Activated naive CD4-positive, alpha-beta T cell treated with anti-CD3 and anti-CD28 coated beads for 36 hours (primary cell): ENCODE data around the gene AMOTL1. TPM values are rescaled to one million over a fixed set of nuclear protein-coding genes. Genes with fewer than 3 reads are reported as not detected.
"Not testable (repeated sequence)": the region's sequence is repeated elsewhere in the genome, so short reads cannot be mapped to it uniquely, and the experiment has no call there.

Source experiments
- CTCF ChIA-PET: fragments of 350-600 bp; sonication (Branson Sonifier 250); formaldehyde crosslinking; loops from one replicate; lab custom pipeline; 2021; ENCODE audit warnings: antibody characterized with exemption; lab: Charles Lee
- DNase-seq: peaks from one replicate; pipeline ENCODE4 v3.0.0-alpha.2; 2020
- H3K27ac Mint-ChIP-seq: one replicate; pipeline ENCODE4 v1.8.0; 2021; ENCODE audit warnings: mild to moderate bottlenecking, mixed read lengths
- H3K27me3 Mint-ChIP-seq: one replicate; pipeline ENCODE4 v1.8.0; 2021; ENCODE audit warnings: low read depth, mixed read lengths
- H3K36me3 Mint-ChIP-seq: one replicate; pipeline ENCODE4 v1.8.0; 2021; ENCODE audit warnings: low read depth, mixed read lengths
- H3K4me1 Mint-ChIP-seq: one replicate; pipeline ENCODE4 v1.8.0; 2021; ENCODE audit warnings: low read depth, mixed read lengths
- H3K4me3 Mint-ChIP-seq: one replicate; pipeline ENCODE4 v1.8.0; 2021; ENCODE audit warnings: mild to moderate bottlenecking, moderate library complexity, mixed read lengths
- H3K9me3 Mint-ChIP-seq: one replicate; pipeline ENCODE4 v1.8.0; 2021; ENCODE audit warnings: mixed read lengths
- intact Hi-C: fragments of 100-400 bp; cut with micrococcal nuclease; formaldehyde crosslinking; loops from one replicate; pipeline ENCODE4 v1.15.1; 2023
- total RNA-seq, 2 experiments: library from RNA; stranded (reverse); gene quantifications; one replicate each; pipeline ENCODE4 v1.2.3, GENCODE V29; 2021

AMOTL1 gene
- total RNA-seq, 2 experiments from 2014 or later = 0.43 to 1.0 TPM

- CTCF ChIA-PET = interaction anchor here (2.1 kb wide), 1 partner anchor 12 kb away, joined by 5 read pairs; no protein-coding TSS in a partner anchor
- Mint-ChIP-seq H3K4me1 (no peaks in the 10 kb centered on the region), H3K9me3 (no peaks in the 10 kb centered on the region), H3K27ac (no peak overlapping the region), H3K4me3 (no peak overlapping the region), H3K36me3 (no peaks in the 10 kb centered on the region), H3K27me3 (peaks cover 1% of the 10 kb centered on the region)
- no peak for DNase-seq
- intact Hi-C loops = no loop called here
These were observed 22.6 kb downstream of the AMOTL1 start for GRCh38 chr11:94790661-94791180.

DNA sequence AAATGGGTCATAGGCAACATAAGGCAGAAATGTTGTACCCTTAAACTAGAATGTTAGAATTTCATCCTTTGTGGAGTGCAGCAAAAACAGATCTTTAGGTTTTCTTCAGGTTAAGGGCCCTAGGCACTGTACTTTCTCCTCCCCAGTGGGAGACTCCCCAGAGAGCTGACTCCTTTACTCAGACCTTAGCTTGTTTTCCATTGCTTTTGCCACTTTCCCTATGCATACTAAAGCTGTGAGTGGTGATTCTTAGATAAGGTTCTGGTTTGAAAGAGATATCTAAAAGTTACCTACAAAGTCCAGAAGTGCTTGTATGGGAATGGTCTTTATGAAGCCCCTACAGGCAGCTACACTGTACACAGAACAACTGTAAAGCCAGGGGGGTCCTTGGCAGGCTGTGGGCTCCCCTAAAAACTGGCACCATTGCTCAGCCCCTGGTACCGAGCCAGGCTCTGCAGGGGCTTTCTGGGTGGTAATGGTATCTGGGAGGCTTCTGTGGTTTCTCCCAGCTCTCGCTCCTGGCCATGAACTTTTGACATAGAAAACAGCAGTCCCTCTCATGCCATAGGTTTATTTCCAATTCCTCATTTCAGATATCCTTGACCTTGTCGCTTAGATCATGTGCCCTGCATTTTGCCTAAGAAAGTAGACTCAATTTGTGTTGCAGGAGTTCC lies 23.2 kb downstream of the AMOTL1 start:
- H3K4me3 Mint-ChIP-seq = no peak overlapping the region
- no peak overlapping the region for H3K27ac Mint-ChIP-seq
- no peaks in the 10 kb centered on the region for H3K9me3 Mint-ChIP-seq
- intact Hi-C loops = no loop called here
- H3K27me3 Mint-ChIP-seq = peaks cover 1% of the 10 kb centered on the region
- no peaks in the 10 kb centered on the region for H3K4me1 Mint-ChIP-seq
- CTCF ChIA-PET = interaction anchor here (2.1 kb wide), 1 partner anchor 11 kb away, joined by 5 read pairs; no protein-coding TSS in a partner anchor
- no peaks in the 10 kb centered on the region for H3K36me3 Mint-ChIP-seq
- DNase-seq = no peak

GRCh38 chr11:94791942-94792341 lies 23.8 kb downstream of the AMOTL1 start:
- intact Hi-C loops, H3K27ac Mint-ChIP-seq, H3K9me3 Mint-ChIP-seq, H3K4me1 Mint-ChIP-seq, H3K36me3 Mint-ChIP-seq, H3K27me3 Mint-ChIP-seq, H3K4me3 Mint-ChIP-seq, DNase-seq, CTCF ChIA-PET: not testable (repeated sequence)

DNA sequence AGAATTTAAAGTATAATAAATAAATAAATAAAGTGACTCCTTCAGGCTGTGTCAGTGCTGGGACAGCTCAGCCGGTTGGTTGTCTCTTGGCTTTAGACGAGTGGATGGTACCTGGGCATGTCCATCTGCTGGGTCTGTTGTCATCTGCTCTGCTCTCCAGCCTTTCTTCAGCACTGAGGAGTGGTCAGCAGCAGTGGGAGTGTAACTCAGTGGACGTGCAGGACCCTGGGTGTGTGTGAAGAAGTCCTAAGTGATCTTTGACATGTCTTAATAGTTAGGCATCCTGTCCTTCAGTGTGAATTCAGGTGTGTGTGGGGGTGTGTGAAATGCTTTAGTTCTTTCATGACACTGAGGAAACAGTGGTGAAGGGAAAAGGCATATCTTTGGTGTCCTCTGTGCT lies 24.3 kb downstream of the AMOTL1 start:
- H3K27ac Mint-ChIP-seq = no peak overlapping the region
- H3K36me3 Mint-ChIP-seq = no peaks in the 10 kb centered on the region
- CTCF ChIA-PET = no interaction called here
- H3K4me3 Mint-ChIP-seq = no peak overlapping the region
- peaks cover 1% of the 10 kb centered on the region for H3K27me3 Mint-ChIP-seq
- DNase-seq = no peak
- no peaks in the 10 kb centered on the region for H3K9me3 Mint-ChIP-seq
- intact Hi-C loops = no loop called here
- H3K4me1 Mint-ChIP-seq = no peaks in the 10 kb centered on the region

GRCh38 chr11:94793002-94793401 lies 24.8 kb downstream of the AMOTL1 start:
- Mint-ChIP-seq H3K4me3 (no peak overlapping the region), H3K4me1 (no peaks in the 10 kb centered on the region), H3K27ac (no peak overlapping the region), H3K27me3 (peaks cover 1% of the 10 kb centered on the region), H3K9me3 (no peaks in the 10 kb centered on the region), H3K36me3 (no peaks in the 10 kb centered on the region)
- intact Hi-C loops = no loop called here
- CTCF ChIA-PET = no interaction called here
- no peak for DNase-seq

GRCh38 chr11:94793822-94794221 lies 25.7 kb downstream of the AMOTL1 start:
- H3K4me3 Mint-ChIP-seq = no peak overlapping the region
- CTCF ChIA-PET = no interaction called here

GRCh38 chr11:94794287-94795168 lies 26.4 kb downstream of the AMOTL1 start:
- Mint-ChIP-seq H3K9me3 (no peaks in the 10 kb centered on the region), H3K4me3 (no peak overlapping the region), H3K36me3 (no peaks in the 10 kb centered on the region), H3K4me1 (no peaks in the 10 kb centered on the region), H3K27me3 (peaks cover 1% of the 10 kb centered on the region), H3K27ac (no peak overlapping the region)
- no peak for DNase-seq
- intact Hi-C loops = no loop called here
- CTCF ChIA-PET = interaction anchor here (1.4 kb wide), 1 partner anchor 8 kb away, joined by 5 read pairs; no protein-coding TSS in a partner anchor

More at GRCh38 chr11:94793822-94794221, 25.7 kb downstream of the AMOTL1 start:
- H3K27me3 Mint-ChIP-seq = peaks cover 1% of the 10 kb centered on the region
- no peaks in the 10 kb centered on the region for H3K9me3 Mint-ChIP-seq
- intact Hi-C loops = no loop called here
- no peak overlapping the region for H3K27ac Mint-ChIP-seq
- DNase-seq = no peak
- H3K36me3 Mint-ChIP-seq = no peaks in the 10 kb centered on the region
- no peaks in the 10 kb centered on the region for H3K4me1 Mint-ChIP-seq

DNA sequence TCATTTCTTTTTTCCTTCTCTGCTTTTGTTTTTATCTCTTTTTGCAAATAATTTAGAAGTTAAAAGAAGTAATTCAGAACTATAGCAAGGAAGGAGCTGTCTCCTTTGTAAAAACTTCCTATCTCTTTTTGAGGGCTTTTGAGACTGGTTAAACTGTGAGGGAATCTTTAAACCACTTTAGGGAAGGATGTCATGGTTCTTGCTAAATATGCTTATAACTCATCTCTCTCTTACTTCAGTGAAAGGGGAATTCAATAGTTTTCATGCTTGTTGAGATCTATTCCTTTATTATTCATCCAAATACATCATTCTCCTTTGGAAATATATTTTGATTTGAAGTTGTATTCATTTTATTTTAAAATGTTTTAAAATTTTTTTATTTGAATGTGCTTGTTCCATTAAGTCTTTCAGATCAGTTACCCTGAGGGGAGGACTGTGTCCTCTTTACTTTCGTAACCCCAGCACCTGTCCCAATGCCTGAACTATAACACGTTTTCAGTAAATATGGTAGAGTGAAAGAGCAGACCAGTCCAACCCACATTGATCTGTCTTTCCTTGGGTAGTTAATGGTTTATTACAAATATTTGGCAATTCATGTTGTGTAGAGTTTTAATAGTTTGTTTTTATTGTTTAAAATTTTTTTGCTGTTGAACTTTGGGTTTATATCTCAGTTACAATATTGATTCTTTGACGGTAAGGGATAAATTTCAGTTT lies 27.5 kb downstream of the AMOTL1 start:
- H3K9me3 Mint-ChIP-seq = no peaks in the 10 kb centered on the region
- peaks cover 1% of the 10 kb centered on the region for H3K27me3 Mint-ChIP-seq
- CTCF ChIA-PET = interaction anchor here (1.4 kb wide), 1 partner anchor 9 kb away, joined by 5 read pairs; no protein-coding TSS in a partner anchor
- intact Hi-C loops = no loop called here
- no peak for DNase-seq
- no peaks in the 10 kb centered on the region for H3K4me1 Mint-ChIP-seq
- H3K4me3 Mint-ChIP-seq = no peak overlapping the region
- no peak overlapping the region for H3K27ac Mint-ChIP-seq
- H3K36me3 Mint-ChIP-seq = no peaks in the 10 kb centered on the region

DNA sequence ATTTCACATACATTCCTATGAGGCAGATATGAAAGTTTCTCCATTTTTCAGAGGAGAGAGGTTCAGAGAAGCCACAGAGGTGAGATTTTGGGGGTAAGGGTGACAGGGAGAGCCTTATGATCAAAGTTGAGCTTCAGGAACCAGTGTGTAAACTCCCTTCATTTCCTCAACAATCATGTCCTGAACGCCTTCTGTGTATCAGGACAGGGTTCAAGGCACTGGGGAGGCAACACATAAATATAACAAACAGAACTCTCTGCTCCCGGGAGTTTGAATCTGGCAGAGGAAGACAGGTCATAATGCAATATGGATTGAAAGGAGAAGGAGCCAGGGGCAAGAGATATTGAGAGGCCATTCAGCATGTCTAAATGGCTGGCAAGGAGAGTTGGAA lies 28.0 kb downstream of the AMOTL1 start:
- CTCF ChIA-PET = interaction anchor here (1.4 kb wide), 1 partner anchor 9 kb away, joined by 5 read pairs; no protein-coding TSS in a partner anchor
- Mint-ChIP-seq H3K27me3 (peaks cover 1% of the 10 kb centered on the region), H3K4me3 (no peak overlapping the region), H3K4me1 (no peaks in the 10 kb centered on the region), H3K27ac (no peak overlapping the region), H3K9me3 (no peaks in the 10 kb centered on the region), H3K36me3 (no peaks in the 10 kb centered on the region)
- intact Hi-C loops = no loop called here
- no peak for DNase-seq

DNA sequence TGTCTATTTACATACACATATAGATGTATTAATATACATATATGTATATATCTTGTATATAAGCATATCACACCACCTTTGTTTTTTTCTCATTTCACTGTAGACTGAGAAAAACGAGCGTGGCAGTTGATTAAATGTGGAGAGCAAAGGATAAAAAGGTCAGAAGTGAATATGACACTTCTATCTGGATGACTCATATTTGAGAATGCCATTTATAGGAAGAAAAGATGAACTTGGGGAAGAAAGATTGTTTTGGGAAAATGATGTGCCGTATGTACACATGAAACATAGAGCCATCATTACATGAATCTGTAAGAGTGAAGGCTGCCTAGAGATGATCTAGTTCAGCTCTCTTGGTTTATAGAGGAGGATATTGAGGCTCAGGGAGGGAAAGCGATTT lies 28.7 kb downstream of the AMOTL1 start:
- no peak for DNase-seq
- CTCF ChIA-PET = no interaction called here
- Mint-ChIP-seq H3K27me3 (peaks cover 1% of the 10 kb centered on the region), H3K27ac (no peak overlapping the region), H3K4me1 (no peaks in the 10 kb centered on the region), H3K36me3 (no peaks in the 10 kb centered on the region), H3K9me3 (no peaks in the 10 kb centered on the region), H3K4me3 (no peak overlapping the region)
- intact Hi-C loops = no loop called here

DNA sequence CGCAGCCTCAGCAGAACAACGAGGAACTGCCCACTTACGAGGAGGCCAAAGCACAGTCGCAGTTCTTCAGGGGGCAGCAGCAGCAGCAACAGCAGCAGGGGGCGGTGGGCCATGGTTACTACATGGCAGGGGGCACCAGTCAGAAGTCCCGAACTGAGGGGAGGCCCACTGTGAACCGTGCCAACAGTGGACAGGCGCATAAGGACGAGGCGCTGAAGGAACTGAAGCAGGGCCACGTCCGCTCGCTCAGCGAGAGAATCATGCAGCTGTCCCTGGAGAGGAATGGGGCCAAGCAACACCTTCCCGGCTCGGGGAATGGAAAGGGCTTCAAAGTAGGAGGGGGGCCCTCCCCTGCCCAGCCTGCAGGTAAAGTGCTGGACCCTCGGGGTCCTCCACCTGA lies 31.6 kb downstream of the AMOTL1 start:
- Mint-ChIP-seq H3K27me3 (no peaks in the 10 kb centered on the region), H3K4me1 (no peaks in the 10 kb centered on the region), H3K9me3 (no peaks in the 10 kb centered on the region), H3K4me3 (no peak overlapping the region), H3K36me3 (no peaks in the 10 kb centered on the region), H3K27ac (no peak overlapping the region)
- no peak for DNase-seq
- CTCF ChIA-PET = no interaction called here
- intact Hi-C loops = no loop called here

DNA sequence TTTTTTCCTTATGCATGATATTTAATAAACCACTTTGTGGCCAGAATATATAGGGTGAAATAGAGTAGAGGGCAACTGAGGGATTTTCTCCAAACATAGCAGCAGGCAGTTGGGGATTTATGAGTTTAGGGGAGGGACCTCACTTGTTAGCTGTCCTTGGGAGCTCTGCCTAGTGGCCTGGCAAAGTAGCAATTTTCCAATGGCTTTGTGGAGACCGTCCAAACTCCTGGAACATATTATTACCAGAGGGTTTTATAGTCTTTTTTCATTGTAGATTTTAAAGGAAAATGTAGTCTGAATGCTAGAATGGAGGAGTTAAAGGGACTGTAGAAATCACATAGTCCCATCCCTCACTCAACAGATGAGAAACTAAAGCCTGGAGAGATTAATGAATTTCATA lies 32.3 kb downstream of the AMOTL1 start:
- CTCF ChIA-PET = no interaction called here
- intact Hi-C loops = no loop called here
- Mint-ChIP-seq H3K27ac (no peak overlapping the region), H3K9me3 (no peaks in the 10 kb centered on the region), H3K4me1 (no peaks in the 10 kb centered on the region), H3K36me3 (no peaks in the 10 kb centered on the region), H3K4me3 (no peak overlapping the region), H3K27me3 (no peaks in the 10 kb centered on the region)
- DNase-seq = no peak
